Neutrophil (primary cell): ENCODE measurements around the gene HIPK1.
A peak's percentile ranks its signal among the peaks of the same experiment; 100 is the strongest.

Source experiments
- H3K27ac ChIP-seq: fragments of 200-600 bp; sonication (generic); 2 replicates; pipeline ENCODE4 v1.5.1; 2016; ENCODE audit warnings: mild to moderate bottlenecking, moderate library complexity
- H3K27me3 ChIP-seq: fragments of 200-600 bp; sonication (generic); 2 replicates; pipeline ENCODE4 v1.6.0; 2016; ENCODE audit warnings: mild to moderate bottlenecking
- H3K36me3 ChIP-seq: fragments of 200-600 bp; sonication (generic); 2 replicates; pipeline ENCODE4 v1.5.1; 2017
- H3K4me1 ChIP-seq, 2 experiments: fragments of 200-600 bp in 1 of 2; sonication (generic) in 1 of 2; 1 replicate in 1 of 2; 2 replicates in 1 of 2; pipeline versions ENCODE4 v1.5.1 to v1.6.1; 2013 to 2016; ENCODE audit warnings: low read depth in 1 of 2, low read length in 1 of 2, mild to moderate bottlenecking in 1 of 2, moderate library complexity in 1 of 2; ENCODE audit not compliant: control insufficient read depth in 1 of 2, insufficient read depth in 1 of 2
- H3K4me3 ChIP-seq, 2 experiments: fragments of 200-600 bp in 1 of 2; sonication (generic) in 1 of 2; 1 replicate in 1 of 2; 2 replicates in 1 of 2; pipeline ENCODE4 v1.5.1; 2013 to 2016; ENCODE audit warnings: low read depth in 1 of 2, low read length in 1 of 2, mild to moderate bottlenecking in 1 of 2, moderate library complexity in 1 of 2
- H3K9me3 ChIP-seq: fragments of 200-600 bp; sonication (generic); 2 replicates; pipeline ENCODE4 v1.5.1; 2016
- CTCF ChIP-seq: fragments of 200-600 bp; sonication (generic); IDR thresholded peaks from 2 replicates; pipeline ENCODE4 v1.5.1; 2016; ENCODE audit warnings: antibody characterized with exemption

HIPK1 gene

GRCh38 chr1:113978863-113979702 is 50.0 kb downstream of the HIPK1 start, which contains the start of gene OLFML3:
TSS of gene OLFML3 (plus strand) at chr1:113979474. CDS start at chr1:113979517, 43 bp downstream.
- H3K27me3 ChIP-seq = peaks cover 23% of the 10 kb centered on the region
- no peak within 1 kb of the TSS for H3K27ac ChIP-seq
- H3K36me3 ChIP-seq = peaks cover 32% of the 10 kb centered on the region
- TF ChIP-seq CTCF = peak; percentile 56
- no peak within 1 kb of the TSS for H3K4me3 ChIP-seq
- no peaks in the 10 kb centered on the region for H3K9me3 ChIP-seq
- peaks cover 27 to 44% of the 10 kb centered on the region in 2 experiments for H3K4me1 ChIP-seq

GRCh38 chr1:113980110-113980509 is 51.0 kb downstream of the HIPK1 start:
- no peak for TF ChIP-seq CTCF
- Histone ChIP-seq H3K27ac (no peak overlapping the region), H3K4me3 (no peak overlapping the region), H3K27me3 (peaks cover 30% of the 10 kb centered on the region), H3K4me1 (peaks cover 22 to 34% of the 10 kb centered on the region in 2 experiments), H3K36me3 (peaks cover 22% of the 10 kb centered on the region), H3K9me3 (no peaks in the 10 kb centered on the region)

- Histone ChIP-seq H3K9me3 (no peaks in the 10 kb centered on the region), H3K4me1 (peaks cover under 1 to 13% of the 10 kb centered on the region in 2 experiments), H3K36me3 (peaks cover 22% of the 10 kb centered on the region), H3K27me3 (peaks cover 30% of the 10 kb centered on the region), H3K4me3 (no peak overlapping the region), H3K27ac (no peak overlapping the region)
- TF ChIP-seq CTCF = no peak
These were observed 53.1 kb downstream of the HIPK1 start for GRCh38 chr1:113981962-113982931.

GRCh38 chr1:113982949-113983348 is 53.8 kb downstream of the HIPK1 start:
- TF ChIP-seq CTCF = no peak
- no peak overlapping the region for H3K4me3 ChIP-seq
- H3K9me3 ChIP-seq = no peaks in the 10 kb centered on the region
- no peak overlapping the region for H3K27ac ChIP-seq
- H3K4me1 ChIP-seq = peaks cover 0 to 6% of the 10 kb centered on the region in 2 experiments
- peaks cover 30% of the 10 kb centered on the region for H3K27me3 ChIP-seq
- peaks cover 18% of the 10 kb centered on the region for H3K36me3 ChIP-seq

- Histone ChIP-seq H3K36me3 (peaks cover 14% of the 10 kb centered on the region), H3K4me3 (no peak overlapping the region), H3K27me3 (peaks cover 30% of the 10 kb centered on the region), H3K9me3 (no peaks in the 10 kb centered on the region), H3K4me1 (peaks cover 0 to 5% of the 10 kb centered on the region in 2 experiments), H3K27ac (no peak overlapping the region)
- no peak for TF ChIP-seq CTCF
These were observed 54.3 kb downstream of the HIPK1 start for GRCh38 chr1:113983391-113983790.
